HG03575 (cell line): Measurements from ENCODE around the gene MAML2.
A peak's percentile ranks its signal among the peaks of the same experiment; 100 is the strongest.

Experiments
- ATAC-seq: cut with Tn5 transposase; IDR thresholded peaks from one replicate; pipeline ENCODE4 v1.9.1; 2021; ENCODE audit not compliant: unreplicated experiment, insufficient number of reproducible peaks, low FRiP score; ENCODE audit errors: extremely low read depth

Gene MAML2

DNA sequence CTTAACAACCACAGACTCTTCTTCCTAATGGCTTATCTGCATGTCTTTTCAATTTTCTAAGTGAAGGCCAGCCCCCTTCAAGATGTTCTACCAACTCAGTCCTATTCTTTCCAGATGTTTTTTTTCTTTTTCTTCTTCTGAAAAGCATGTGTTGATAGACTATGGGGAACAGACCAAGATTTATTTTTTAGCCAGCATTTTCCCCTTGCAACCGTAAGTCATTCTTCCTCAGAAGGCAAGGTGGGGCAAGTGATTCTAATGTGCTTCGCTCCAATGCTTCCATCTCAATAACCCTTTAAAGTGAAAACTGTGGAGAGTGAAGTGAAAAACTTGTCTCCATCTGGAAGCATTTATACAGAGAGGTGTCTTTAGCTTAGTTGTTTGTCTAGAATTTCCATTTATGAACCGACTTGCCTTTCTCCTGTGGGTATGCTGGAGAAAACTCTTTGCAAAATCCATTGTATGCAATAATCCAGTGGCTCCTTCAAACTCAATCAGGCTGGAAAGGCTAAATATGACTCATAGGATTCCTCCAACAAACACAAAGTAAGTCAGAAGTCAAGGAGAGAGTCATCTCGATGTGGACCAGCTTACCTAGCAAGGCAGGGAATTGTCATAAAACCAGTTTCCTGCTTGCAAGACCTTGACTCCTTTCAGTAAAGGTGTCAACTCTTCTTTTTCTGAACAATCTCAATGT, 83.7 kb downstream of the MAML2 start:
- no peak for ATAC-seq

DNA sequence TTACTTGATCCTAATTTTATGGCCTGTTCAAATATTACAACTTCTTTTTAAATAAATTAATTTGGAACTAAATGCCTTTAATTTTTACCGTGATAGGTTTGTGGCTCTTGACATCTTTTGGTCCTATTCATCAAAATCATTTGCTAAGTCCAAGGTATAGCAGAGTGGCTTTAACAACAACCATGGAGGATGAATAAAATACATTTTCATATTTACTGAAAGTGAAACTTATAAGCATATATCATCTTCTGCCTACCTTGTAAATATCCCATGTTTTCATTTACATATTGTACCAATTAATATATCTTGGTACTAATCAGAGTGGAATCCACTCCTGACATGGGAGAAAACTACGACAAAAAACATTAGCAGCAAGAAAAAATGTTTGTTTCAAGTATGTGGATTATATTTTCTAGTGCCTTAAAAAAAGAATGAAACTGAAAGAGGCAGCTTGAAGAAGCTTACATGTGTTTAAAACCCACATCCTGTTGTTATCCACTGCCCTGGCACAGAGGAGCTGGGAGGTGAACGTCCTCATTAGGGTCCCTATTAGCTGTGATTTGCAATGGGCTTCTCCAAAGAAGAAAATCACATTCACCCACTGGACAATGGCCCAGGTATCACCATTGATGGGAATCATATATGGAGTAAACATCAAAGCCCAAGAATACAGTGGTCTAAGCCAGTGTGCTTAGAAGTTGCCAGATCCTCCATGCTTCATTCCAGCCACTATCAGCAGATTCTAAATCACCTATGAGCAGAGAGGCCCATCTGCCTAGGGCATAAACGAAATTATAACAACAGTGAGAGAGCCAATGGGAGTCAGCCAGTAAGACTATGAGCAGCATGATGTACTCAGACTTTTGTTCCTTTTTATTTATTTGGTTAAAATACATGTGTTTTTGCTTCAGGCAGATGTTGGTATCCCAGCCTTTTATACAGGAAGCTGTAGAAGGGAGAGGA, 84.7 kb downstream of the MAML2 start:
- ATAC-seq, result peak; percentile 39

DNA sequence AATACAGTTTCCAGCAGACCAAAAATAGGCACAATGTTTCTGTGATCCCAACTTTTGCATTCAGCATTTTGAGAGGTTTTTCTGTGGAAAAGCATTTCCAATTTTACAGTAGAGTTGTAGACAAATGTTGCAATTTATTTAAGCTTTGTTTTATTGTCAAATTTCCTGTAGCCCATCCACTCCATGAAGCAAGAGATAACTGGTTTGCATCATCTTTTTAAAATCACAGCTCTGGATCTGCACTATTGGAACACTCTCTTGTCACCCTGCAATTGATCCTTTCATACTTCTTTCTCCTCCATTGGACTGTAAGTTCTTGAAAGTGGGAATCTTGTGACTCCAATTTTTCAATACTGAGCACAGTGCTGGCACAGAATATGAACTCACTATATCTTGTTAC, 86.0 kb downstream of the MAML2 start:
- ATAC-seq, result no peak

DNA sequence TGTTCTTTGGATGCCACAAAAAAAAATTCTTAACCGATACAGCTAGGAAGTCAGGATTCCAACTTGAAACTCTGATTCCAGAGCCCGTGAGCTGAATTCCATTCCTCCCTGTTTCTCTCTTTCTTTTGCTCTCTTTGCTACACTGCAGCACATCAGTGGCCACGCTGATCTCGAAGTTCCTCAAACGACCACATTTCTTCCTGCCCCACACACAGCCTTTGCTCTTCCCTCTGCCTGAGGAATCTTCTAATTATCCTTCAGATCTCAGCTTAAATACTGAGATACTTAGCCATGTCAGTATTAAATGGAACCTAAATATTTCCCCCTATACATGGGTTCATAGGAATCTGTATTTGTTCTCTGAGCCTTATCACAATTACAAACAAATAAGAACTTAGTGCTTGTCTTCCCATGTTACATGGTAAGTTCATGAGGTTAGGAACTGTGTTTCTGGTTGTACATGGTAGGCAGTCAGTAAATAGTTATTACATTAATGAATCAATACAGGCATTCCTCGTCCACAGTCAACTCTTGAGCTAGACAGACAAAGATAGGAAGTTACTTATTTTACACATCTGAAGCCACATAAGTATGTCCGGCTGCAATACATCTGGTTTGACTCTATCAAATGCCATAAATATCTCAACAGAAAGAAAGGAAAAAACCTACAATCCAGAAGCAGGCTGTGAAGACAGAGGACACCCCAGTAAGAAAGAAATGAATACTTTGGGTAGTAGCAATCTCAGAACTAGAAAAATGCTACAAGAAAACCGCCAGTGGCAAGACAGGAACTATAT, 86.6 kb downstream of the MAML2 start:
- ATAC-seq, result no peak

DNA sequence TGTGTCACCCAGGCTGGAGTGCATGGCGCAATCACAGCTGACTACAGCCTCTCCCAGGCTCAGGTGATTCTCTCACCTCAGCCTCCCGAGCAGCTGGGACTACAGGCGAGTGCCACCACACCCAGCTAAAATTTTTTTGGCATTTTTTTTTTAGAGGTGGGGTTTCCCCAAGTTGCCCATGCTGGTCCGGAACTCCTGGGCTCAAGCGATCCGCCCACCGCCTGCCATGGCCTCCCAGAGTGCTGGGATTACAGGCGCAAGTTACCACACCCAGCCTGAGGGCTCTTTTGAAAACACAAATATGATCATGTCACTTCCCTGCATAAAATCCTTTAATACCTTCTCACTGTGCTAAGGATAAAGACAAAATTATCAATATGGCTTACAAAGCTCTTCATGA, 88.1 kb downstream of the MAML2 start:
- ATAC-seq, result no peak

DNA sequence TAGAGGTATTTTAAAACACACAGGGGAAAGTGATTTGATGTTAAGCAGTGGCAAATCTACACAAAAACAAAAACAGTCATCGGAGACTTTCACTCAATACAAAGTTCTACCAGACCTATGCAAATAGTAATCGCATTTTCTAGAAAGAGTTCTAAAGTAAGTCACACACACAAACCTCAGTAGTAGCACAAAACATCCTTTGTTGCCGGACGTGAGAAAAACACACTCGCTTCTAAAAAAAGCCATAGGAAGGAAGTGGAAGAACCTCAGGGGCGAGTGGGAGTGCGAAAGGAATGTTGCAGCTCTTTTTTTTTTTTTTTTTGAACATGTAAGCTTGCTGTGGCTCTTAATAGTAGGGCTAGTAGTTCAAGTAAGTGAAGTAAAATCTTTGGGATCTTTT, 88.9 kb downstream of the MAML2 start:
- peak; percentile 77 for ATAC-seq

DNA sequence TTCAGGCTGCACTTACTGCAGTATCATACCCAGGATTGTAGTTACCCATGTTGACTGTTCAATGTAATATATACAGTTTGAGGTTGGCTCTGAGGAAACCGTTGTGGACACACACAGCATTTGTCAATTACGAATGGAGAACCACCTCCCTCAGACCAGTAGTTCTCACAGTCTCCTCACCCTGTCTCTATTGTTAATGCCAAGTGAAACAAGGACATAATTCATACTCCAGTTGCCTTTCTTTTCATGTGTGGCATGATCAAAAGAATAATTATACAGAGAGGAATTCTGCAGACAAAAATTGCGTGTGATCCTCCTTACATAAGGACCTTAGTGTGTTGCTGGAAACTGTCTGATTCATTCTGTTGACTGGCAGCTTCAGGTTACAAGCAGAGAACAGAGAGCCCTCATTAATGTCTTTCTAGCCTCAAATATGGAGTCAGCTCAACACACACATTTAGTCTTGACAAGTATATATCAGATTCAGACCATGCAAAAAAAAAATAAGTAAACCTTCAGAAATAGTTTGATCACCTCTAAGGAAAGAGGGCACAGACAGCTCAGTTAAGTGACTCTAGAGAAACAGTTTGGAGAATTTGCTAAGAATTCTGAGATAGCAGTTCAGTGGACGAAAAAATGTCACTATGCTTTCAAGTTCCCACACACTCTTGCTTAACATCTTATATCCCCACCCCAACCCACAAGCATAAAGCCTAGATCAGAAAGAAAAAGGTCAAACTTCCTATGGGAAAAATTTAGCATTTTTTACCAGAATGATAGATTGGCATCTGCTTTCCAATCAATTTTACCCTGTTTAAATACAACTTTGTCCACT, 96.1 kb downstream of the MAML2 start:
- ATAC-seq, result no peak

DNA sequence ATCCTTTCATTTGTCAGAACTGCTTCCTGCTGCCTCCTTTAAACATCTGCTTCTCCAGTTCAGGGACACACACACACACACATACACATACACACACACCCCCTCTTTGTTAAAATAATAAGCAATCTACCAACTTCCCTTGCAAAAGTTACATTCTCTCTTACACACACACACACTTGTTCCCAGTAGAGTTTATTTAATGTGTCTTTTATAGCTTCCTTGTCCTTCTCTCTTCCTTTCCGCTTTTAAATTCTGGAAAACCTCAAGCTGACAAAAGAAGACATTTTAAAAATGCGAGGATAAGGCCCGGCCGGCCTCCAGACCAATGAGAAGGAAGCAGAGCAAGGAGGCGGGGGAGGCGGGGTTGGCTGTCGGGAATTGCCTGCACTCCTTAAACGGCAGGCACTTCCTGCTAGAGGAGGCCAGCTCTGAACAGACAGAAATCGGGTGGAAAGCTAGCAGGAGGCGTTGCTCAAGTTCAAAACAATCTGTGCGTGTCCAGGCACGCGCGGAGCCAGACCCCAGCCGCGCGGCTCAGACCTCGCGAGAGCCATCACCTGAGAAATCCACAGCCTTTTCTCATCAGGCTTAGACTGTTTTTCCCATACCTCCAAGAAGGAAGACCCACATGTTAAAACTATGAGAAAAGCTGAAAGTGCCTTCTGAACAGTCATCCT, 99.9 kb downstream of the MAML2 start:
- peak; percentile 72 for ATAC-seq

DNA sequence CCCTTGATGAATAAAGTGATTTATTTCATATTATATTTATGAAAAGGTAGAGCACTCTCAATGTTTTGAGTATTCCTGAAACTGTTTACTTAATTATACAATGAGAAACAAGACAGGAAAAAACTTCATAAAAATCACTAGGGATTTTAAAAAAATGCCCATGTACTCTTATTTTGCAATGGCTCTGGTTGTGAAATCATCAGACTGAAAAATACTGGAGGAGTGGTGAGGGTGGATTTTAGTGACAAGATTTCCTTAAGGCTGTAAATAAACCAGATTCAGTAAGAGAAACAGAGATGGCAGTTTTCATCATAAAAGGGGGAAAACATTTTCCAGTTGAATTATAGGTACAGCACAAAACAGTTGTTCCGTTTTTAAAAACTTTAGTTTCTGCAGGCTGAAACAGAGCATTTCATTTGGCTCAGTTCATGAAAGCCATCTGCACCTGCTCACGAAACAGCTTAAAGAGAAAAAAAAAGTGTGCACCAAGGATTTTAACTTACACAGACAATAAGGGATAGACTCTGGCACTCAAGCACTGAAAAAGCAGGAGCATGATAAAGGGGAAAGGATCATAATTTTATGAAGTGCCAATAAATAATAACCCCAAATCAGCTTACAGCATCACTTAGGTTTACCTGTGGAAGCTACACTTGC, 100.7 kb downstream of the MAML2 start:
- no peak for ATAC-seq

DNA sequence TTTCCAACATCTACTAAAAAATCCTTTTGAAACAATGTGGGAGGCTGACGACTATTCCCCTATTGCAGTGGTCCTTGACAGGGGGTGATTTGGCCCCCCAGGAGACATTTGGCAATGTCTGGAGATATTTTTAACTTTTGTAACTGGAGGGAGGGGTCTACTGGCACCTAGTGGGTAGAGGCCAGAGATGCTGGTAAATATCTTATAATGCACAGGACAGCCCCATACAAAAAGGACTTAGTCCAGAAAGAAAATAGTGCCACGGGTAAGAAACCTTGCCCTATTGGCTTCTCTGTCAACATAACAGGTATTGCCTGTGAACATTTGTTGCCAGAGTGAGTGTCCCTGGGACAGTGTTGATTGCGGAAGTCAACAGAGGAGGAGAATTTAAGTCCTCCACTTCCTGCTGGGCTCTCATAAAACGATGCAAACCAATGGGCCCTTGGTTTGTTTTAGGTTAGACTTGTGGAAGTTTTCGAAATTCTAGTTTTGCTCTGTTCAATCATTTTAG, 101.6 kb downstream of the MAML2 start:
- ATAC-seq, result no peak

DNA sequence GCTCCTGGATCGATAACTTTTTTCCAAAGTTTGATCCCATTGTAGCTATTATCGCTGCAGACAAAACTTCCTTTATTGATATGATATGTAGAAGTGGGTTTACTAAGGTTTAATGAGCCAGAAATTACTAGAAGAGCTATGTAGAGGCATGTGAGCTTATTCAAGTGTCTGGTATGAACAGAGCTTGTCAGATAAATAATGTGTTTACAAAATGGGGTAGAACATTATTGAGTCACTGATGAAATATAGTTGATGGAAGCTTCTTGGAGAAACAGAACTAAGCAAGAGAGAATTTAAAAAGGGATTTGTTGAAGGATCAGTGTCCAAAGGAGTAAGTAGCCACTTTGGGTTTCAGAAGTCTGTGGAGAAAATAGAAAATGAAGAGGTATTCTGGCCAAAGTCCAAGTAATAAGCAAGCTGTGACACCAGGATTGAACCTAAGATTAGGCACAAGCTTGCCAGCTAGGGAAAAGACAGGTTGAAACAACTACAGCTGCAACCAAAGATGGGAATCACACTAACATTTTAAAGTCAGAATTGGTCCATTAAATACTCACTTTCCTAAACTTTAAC, 104.3 kb downstream of the MAML2 start:
- ATAC-seq, result no peak

DNA sequence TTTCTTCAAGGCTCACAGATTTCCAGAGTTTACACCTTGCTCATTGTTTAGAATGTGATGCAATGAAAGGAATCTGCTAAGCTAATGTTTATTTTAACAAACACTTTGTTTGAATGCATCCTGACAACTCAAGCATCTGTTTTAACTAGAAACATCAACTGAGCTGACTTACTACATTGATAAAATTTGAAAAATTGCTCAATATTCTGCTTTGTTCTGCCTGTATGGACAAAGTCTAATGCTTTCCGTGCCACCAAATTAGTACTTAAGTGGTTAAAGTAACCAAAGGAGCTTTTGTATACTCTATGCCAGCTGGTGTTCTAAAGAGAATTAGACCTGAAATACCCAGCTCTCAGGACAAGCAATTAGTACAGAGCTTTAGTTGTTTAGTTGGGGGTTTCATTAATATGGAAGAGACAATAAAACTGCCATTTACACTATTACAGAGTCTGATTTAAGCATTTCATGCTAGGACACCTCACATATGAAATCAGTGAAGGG, 105.2 kb downstream of the MAML2 start:
- no peak for ATAC-seq

DNA sequence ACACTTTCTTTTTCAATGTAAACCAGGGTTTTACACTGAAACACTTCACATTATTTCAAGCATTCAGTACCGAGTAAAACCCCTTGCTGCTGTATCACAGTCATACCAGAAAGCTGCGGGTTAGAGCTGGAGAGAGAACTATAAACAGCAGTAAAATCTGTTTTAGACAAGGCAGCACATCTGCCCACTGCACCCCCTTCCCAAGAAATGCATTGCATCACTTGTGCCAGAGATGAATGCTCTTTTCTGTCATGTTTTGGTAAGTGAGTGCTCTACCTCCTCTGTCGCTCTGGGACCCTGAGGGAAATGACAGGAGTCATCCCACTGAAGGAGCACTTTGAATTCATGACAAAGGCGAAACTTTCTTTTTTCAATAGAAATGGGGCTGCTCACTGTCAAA, 107.2 kb downstream of the MAML2 start:
- ATAC-seq, result peak; percentile 79

DNA sequence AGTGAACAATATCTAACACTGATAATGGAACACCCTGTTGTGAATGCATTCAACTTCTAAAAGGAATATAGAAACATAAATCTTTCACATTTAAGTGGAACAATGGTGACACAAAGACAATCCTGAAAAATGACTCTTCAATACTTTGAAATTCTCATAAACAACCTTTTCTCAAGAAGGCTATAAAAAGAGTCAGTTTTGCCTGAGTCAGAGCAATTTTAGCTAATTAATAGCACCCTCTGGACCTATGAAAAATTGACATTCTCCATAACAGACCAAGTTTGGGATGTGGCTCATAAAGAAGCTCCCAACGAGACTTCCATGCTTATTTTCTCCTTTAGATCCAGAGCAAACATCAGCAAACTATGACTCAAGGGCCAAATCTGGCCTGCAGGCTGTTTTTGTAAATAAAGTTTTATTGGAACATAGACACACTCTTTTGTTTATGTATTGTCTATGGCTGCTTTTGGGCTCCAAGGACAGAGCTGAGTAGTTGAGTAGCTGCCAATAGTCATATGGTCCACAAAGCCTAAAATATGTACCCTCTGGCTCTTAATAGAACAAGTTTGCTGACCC, 108.0 kb downstream of the MAML2 start:
- no peak for ATAC-seq

DNA sequence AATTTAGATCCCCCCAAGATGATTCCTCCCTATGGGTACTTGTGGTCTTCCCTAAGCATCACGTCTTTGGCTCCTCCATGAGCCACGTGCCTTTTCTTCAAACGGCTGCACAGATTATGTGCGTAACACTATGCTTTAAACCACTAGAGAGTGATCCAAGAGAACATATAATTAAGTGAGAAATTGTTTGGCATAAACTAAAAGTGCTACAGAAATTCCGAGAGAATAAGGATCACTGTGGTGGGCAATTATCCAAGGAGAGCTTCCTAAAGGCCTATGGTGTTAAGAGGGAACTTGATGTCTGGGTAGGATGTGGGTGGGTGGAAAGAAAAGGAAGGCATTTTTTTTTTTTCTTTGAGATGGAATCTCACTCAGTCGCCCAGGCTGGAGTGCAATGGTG, 110.9 kb downstream of the MAML2 start:
- ATAC-seq, result no peak

DNA sequence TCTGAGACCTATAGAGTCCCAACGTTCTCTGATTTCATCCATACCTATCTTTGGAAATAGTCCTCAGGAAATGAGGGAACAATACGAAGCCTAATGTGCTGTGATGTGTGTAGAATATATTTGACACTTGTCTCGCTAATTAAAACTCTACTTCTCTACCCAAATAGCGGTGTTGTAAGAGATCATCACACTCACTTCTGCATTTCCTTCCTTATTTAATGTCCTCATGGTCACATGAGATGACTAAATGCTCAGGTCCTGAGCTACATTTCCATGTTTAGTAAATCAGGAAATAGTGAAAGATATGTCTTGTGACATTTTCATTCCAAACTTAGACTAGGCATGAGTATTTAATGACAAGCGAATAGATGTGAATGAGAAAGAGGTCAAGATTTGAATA, 112.3 kb downstream of the MAML2 start:
- ATAC-seq, result no peak
